Common myeloid progenitor, CD34-positive (primary cell): Measurements from ENCODE around the gene NPAS4.

Experiments
- CTCF ChIA-PET: fragments of 350-600 bp; sonication (Branson Sonifier 250); formaldehyde crosslinking; loops from one replicate; lab custom pipeline; 2021; ENCODE audit warnings: antibody characterized with exemption; lab: Charles Lee
- POLR2A ChIA-PET: fragments of 350-600 bp; sonication (Branson Sonifier 250); formaldehyde crosslinking; loops from one replicate; lab custom pipeline; 2021; ENCODE audit warnings: antibody characterized with exemption; lab: Charles Lee
- DNase-seq, 3 donors: peaks; one replicate each; pipeline versions ENCODE4 v3.0.0 to v3.0.0-alpha.2; 2013
- H3K27ac ChIP-seq, 2 experiments: 1 replicate in 1 of 2; 2 replicates in 1 of 2; pipeline ENCODE4 v1.7.0; 2013; ENCODE audit warnings: inconsistent platforms in 2 of 2, low read length in 2 of 2, mild to moderate bottlenecking in 2 of 2, low read depth in 1 of 2, moderate library complexity in 1 of 2; ENCODE audit not compliant: severe bottlenecking in 2 of 2, insufficient read depth in 1 of 2, poor library complexity in 1 of 2
- H3K27me3 ChIP-seq, 5 experiments: replicated peaks in 2 of 5; 1 replicate in 3 of 5; 2 replicates in 2 of 5; pipeline versions ENCODE4 v1.6.1 to v1.7.0; 2013; ENCODE audit warnings: low read length in 4 of 5, mild to moderate bottlenecking in 2 of 5, moderate library complexity in 2 of 5, inconsistent platforms in 1 of 5; ENCODE audit not compliant: insufficient read depth in 5 of 5, control insufficient read depth in 4 of 5
- H3K36me3 ChIP-seq, 4 experiments: 1 replicate in 2 of 4; 2 replicates in 2 of 4; pipeline versions ENCODE4 v1.6.1 to v1.7.0; 2013; ENCODE audit warnings: low read length in 3 of 4, control low read depth in 1 of 4, mild to moderate bottlenecking in 1 of 4; ENCODE audit not compliant: control insufficient read depth in 4 of 4, insufficient read depth in 4 of 4
- H3K4me1 ChIP-seq, 4 experiments: 1 replicate in 3 of 4; 2 replicates in 1 of 4; pipeline versions ENCODE4 v1.6.1 to v1.7.1; 2013; ENCODE audit warnings: low read length in 3 of 4, mild to moderate bottlenecking in 3 of 4, control low read depth in 1 of 4, inconsistent platforms in 1 of 4, moderate library complexity in 1 of 4; ENCODE audit not compliant: control insufficient read depth in 4 of 4, insufficient read depth in 4 of 4; ENCODE audit errors: control extremely low read depth in 1 of 4
- H3K4me3 ChIP-seq, 7 experiments: 1 replicate in 4 of 7; 2 replicates in 3 of 7; pipeline versions ENCODE4 v1.5.1 to v1.7.0; 2013; ENCODE audit warnings: mild to moderate bottlenecking in 7 of 7, low read length in 6 of 7, moderate library complexity in 6 of 7, inconsistent platforms in 2 of 7, low read depth in 2 of 7, control low read depth in 1 of 7; ENCODE audit not compliant: insufficient read depth in 4 of 7, control insufficient read depth in 1 of 7; ENCODE audit errors: extremely low read depth in 1 of 7
- H3K9me3 ChIP-seq, 5 experiments: 1 replicate in 4 of 5; 2 replicates in 1 of 5; pipeline versions ENCODE4 v1.6.1 to v1.7.1; 2013; ENCODE audit warnings: low read length in 4 of 5, mild to moderate bottlenecking in 2 of 5, inconsistent platforms in 1 of 5, low read depth in 1 of 5, moderate library complexity in 1 of 5; ENCODE audit not compliant: control insufficient read depth in 4 of 5, insufficient read depth in 2 of 5; ENCODE audit errors: control extremely low read depth in 1 of 5
- WGBS: methylation state at CpG from one replicate; pipeline ENCODE4 v1.1.5; 2013; ENCODE audit not compliant: insufficient coverage; 5-methylcytosine and 5-hydroxymethylcytosine counted together

Gene NPAS4

GRCh38 chr11:66467034-66467659, 46.3 kb downstream of the NPAS4 start:
- POLR2A ChIA-PET = interaction anchor here (0.5 kb wide), 1 partner anchor 180 kb away, joined by 4 read pairs; no protein-coding TSS in a partner anchor
- CTCF ChIA-PET = interaction anchor here (1.9 kb wide), 1 partner anchor 12 kb away, joined by 6 read pairs; no protein-coding TSS in a partner anchor
- peaks cover 0 to 26% (median 22%) of the 10 kb centered on the region in 4 experiments for H3K4me1 ChIP-seq
- H3K9me3 ChIP-seq = peaks cover 0 to 4% (median 0%) of the 10 kb centered on the region in 5 experiments
- peak; percentile 44 to 71 (median 60) for DNase-seq
- H3K4me3 ChIP-seq = peak overlapping the region; percentile 42 to 83 (median 65)
- WGBS = 2% methylated on average over 42 of the region's 72 CpGs
- no peaks in the 10 kb centered on the region for H3K36me3 ChIP-seq
- H3K27ac ChIP-seq = no peak overlapping the region
- peaks cover 0 to 2% (median 0%) of the 10 kb centered on the region in 5 experiments for H3K27me3 ChIP-seq

GRCh38 chr11:66467756-66468155, 46.9 kb downstream of the NPAS4 start:
- ChIA-PET POLR2A (interaction anchor here (0.5 kb wide), 1 partner anchor 181 kb away, joined by 4 read pairs; no protein-coding TSS in a partner anchor), CTCF (interaction anchor here (1.9 kb wide), 1 partner anchor 11 kb away, joined by 6 read pairs; no protein-coding TSS in a partner anchor)
- 24% methylated on average over 6 of the region's 6 CpGs for WGBS
- Histone ChIP-seq H3K27ac (no peak overlapping the region), H3K36me3 (no peaks in the 10 kb centered on the region), H3K4me1 (peaks cover 0 to 26% (median 22%) of the 10 kb centered on the region in 4 experiments), H3K9me3 (peaks cover 0 to 2% (median 0%) of the 10 kb centered on the region in 5 experiments), H3K27me3 (peaks cover 0 to 2% (median 0%) of the 10 kb centered on the region in 5 experiments), H3K4me3 (peak overlapping the region in 6 of 7 experiments; percentile 42 to 83 (median 70))
- DNase-seq = peak in 2 of 3 donors; percentile 63 to 71

DNA sequence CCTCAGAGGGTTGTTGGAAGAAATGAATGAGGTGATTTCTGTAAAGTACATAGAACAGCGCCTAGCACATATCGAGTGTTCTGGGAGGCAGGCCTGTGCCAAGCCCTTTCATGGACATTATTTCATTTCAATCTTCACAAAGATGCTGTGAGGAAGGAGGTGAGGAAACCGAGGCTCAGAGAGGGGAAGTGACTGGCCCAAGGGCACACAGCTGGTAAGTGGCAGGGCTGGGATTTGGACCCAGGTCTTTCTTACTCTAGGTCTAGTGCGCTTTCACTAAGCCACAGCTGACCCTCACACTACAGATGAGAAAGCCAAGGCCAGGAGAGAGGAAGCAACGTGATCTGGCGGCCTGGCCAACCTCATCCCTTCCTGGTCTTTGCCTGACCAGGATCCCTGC, 47.9 kb downstream of the NPAS4 start:
- no peak overlapping the region for H3K4me3 ChIP-seq
- ChIA-PET CTCF (no interaction called here), POLR2A (no interaction called here)
- WGBS = 92% methylated on average over 4 of the region's 6 CpGs
- peaks cover 0 to 5% (median 2%) of the 10 kb centered on the region in 4 experiments for H3K36me3 ChIP-seq
- peaks cover 0 to 26% (median 22%) of the 10 kb centered on the region in 4 experiments for H3K4me1 ChIP-seq
- peaks cover 0 to 2% (median 0%) of the 10 kb centered on the region in 5 experiments for H3K27me3 ChIP-seq
- DNase-seq = no peak
- H3K9me3 ChIP-seq = no peaks in the 10 kb centered on the region
- H3K27ac ChIP-seq = no peak overlapping the region

- no peak overlapping the region for H3K27ac ChIP-seq
- no CpG with 5 or more reads among the region's 1 CpG for WGBS
- ChIA-PET POLR2A (interaction anchor here (0.5 kb wide), 1 partner anchor 40 kb away, joined by 3 read pairs; no protein-coding TSS in a partner anchor), CTCF (interaction anchor here (1.4 to 2.5 kb wide), 2 partner anchors 10 to 31 kb away, joined by 3 to 9 read pairs; partner anchors contain the start of genes DPP3 and MRPL11)
- peaks cover 0 to 2% (median 0%) of the 10 kb centered on the region in 5 experiments for H3K27me3 ChIP-seq
- peaks cover 0 to 9% (median 4%) of the 10 kb centered on the region in 4 experiments for H3K36me3 ChIP-seq
- H3K9me3 ChIP-seq = no peaks in the 10 kb centered on the region
- DNase-seq = no peak
- peaks cover 0 to 26% (median 22%) of the 10 kb centered on the region in 4 experiments for H3K4me1 ChIP-seq
- no peak overlapping the region for H3K4me3 ChIP-seq
Measured at GRCh38 chr11:66469441-66469840, 48.6 kb downstream of the NPAS4 start.

DNA sequence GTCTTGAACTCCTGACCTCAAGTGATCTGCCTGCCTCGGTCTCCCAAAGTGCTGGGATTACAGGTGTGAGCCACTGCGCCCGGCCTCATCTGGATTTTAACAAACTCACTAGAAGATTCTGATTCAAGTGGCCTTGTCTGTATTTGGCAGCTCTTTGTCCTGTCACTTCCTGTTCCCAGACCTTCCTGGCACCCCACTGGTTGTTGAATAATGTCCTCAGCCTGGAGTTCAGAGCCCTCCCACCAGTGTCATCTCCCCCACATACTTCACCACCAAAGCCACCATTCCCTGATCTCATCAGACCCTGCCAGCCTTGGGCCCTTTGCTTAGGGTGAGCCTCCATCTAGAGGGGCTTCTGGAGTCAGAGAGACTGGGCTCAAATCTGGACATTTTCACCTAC, 49.2 kb downstream of the NPAS4 start:
- H3K4me1 ChIP-seq = peaks cover 0 to 24% (median 22%) of the 10 kb centered on the region in 4 experiments
- no peak overlapping the region for H3K4me3 ChIP-seq
- H3K36me3 ChIP-seq = peaks cover 0 to 10% (median 4%) of the 10 kb centered on the region in 4 experiments
- H3K27me3 ChIP-seq = peaks cover 0 to 2% (median 0%) of the 10 kb centered on the region in 5 experiments
- WGBS = 97% methylated on average over 3 of the region's 3 CpGs
- POLR2A ChIA-PET = no interaction called here
- H3K9me3 ChIP-seq = no peaks in the 10 kb centered on the region
- no peak for DNase-seq
- CTCF ChIA-PET = interaction anchor here (1.4 to 2.5 kb wide), 2 partner anchors 9 to 32 kb away, joined by 3 to 9 read pairs; partner anchors contain the start of genes DPP3 and MRPL11
- H3K27ac ChIP-seq = no peak overlapping the region

- Histone ChIP-seq H3K9me3 (no peaks in the 10 kb centered on the region), H3K27ac (no peak overlapping the region), H3K4me3 (no peak overlapping the region), H3K4me1 (peaks cover 0 to 19% (median 17%) of the 10 kb centered on the region in 4 experiments), H3K36me3 (peaks cover 0 to 11% (median 4%) of the 10 kb centered on the region in 4 experiments), H3K27me3 (peaks cover 0 to 2% (median 0%) of the 10 kb centered on the region in 5 experiments)
- ChIA-PET CTCF (interaction anchor here (1.5 to 2.5 kb wide), 2 partner anchors 8 to 39 kb away, joined by 5 to 9 read pairs; partner anchors contain the start of gene DPP3), POLR2A (no interaction called here)
- 96% methylated on average over 15 of the region's 16 CpGs for WGBS
- DNase-seq = no peak
Measured at GRCh38 chr11:66471142-66471541, 50.3 kb downstream of the NPAS4 start.
